HCT116 (cell line): ENCODE measurements around the gene PDE1C. TPM values are rescaled to one million over a fixed set of nuclear protein-coding genes. Genes with fewer than 3 reads are reported as not detected.

Experiments used
- ATAC-seq: fragments of 200-7000 bp; cut with Tn5 transposase; 2 replicates; pipeline ENCODE4 v1.9.1; 2020; ENCODE audit warnings: mild to moderate bottlenecking, moderate library complexity
- BruUV-seq: library from RNA; stranded (reverse); fragments of 400-500 nt; replicated peaks from 2 replicates; lab custom pipeline; 2021; lab: Mats Ljungman, UMichigan
- CTCF ChIA-PET: fragments of 300-600 bp; sonication (Branson Sonifier 250); formaldehyde crosslinking; loops from one replicate; lab custom pipeline; 2021; ENCODE audit warnings: antibody characterized with exemption; lab: Charles Lee
- POLR2A ChIA-PET: fragments of 300-600, 350-600 bp; sonication (Branson Sonifier 250); formaldehyde crosslinking; loops from one replicate; lab custom pipeline; 2021; ENCODE audit warnings: antibody characterized with exemption; lab: Charles Lee
- RAD21 ChIA-PET, 2 experiments: fragments of 300-600 bp; sonication (Branson Sonifier 250); formaldehyde crosslinking; loops; one replicate each; lab custom pipeline; 2023; ENCODE audit warnings: low total read pairs in 2 of 2; ENCODE audit not compliant: uncharacterized antibody in 2 of 2, unreplicated experiment in 2 of 2, low non-redundant PET in 1 of 2; lab: Charles Lee
- DNase-seq: peaks from one replicate; pipeline ENCODE4 v3.0.0-alpha.2; 2010; ENCODE audit warnings: low read depth, low spot score
- H2AFZ ChIP-seq: fragments of 200-600 bp; shearing (Covaris generic), sonication (generic); 2 replicates; pipeline ENCODE4 v1.6.1; 2017; ENCODE audit warnings: low read depth, mixed run types, mixed read lengths, antibody characterized with exemption, low read length; ENCODE audit not compliant: poor library complexity, severe bottlenecking
- H3K27ac ChIP-seq: 2 replicates; pipeline ENCODE4 v1.5.1; 2012; ENCODE audit warnings: low read depth, low read length
- H3K27me3 ChIP-seq: fragments of 200-600 bp; sonication (generic); 2 replicates; pipeline ENCODE4 v1.6.1; 2016; ENCODE audit warnings: mixed run types, low read length, mixed read lengths; ENCODE audit not compliant: insufficient read depth
- H3K36me3 ChIP-seq, 2 experiments: fragments of 200-500 bp in 1 of 2; fragments of 200-600 bp in 1 of 2; sonication (Bioruptor generic) in 1 of 2; sonication (generic) in 1 of 2; 2 replicates each; pipeline versions ENCODE4 v1.5.1 to v1.6.1; 2014 to 2016; ENCODE audit warnings: low read length in 2 of 2, inconsistent platforms in 1 of 2, mixed read lengths in 1 of 2, mixed run types in 1 of 2; ENCODE audit not compliant: insufficient read depth in 2 of 2, control insufficient read depth in 1 of 2
- H3K4me1 ChIP-seq, 2 experiments: fragments of 200-600 bp in 1 of 2; sonication (generic) in 1 of 2; 2 replicates each; pipeline versions ENCODE4 v1.5.1 to v1.6.1; 2012 to 2017; ENCODE audit warnings: low read length in 2 of 2, inconsistent platforms in 1 of 2, mild to moderate bottlenecking in 1 of 2, mixed read lengths in 1 of 2, mixed run types in 1 of 2, moderate library complexity in 1 of 2; ENCODE audit not compliant: insufficient read depth in 2 of 2, control insufficient read depth in 1 of 2
- H3K4me2 ChIP-seq: fragments of 200-600 bp; sonication (generic); 2 replicates; pipeline ENCODE4 v1.6.1; 2017; ENCODE audit warnings: mixed run types, low read length, mixed read lengths
- H3K4me3 ChIP-seq, 2 experiments: fragments of 200-600 bp in 1 of 2; sonication (generic) in 1 of 2; replicated peaks in 1 of 2; 2 replicates each; pipeline ENCODE4 v1.5.1; 2011 to 2016; ENCODE audit warnings: low read length in 2 of 2, control low read depth in 1 of 2, low read depth in 1 of 2, mild to moderate bottlenecking in 1 of 2, mixed read lengths in 1 of 2, mixed run types in 1 of 2
- H3K79me2 ChIP-seq: fragments of 200-600 bp; sonication (generic); 2 replicates; pipeline ENCODE4 v1.6.1; 2017; ENCODE audit warnings: mild to moderate bottlenecking, mixed run types, low read length, moderate library complexity, mixed read lengths; ENCODE audit not compliant: insufficient read depth
- H3K9ac ChIP-seq: fragments of 200-600 bp; sonication (generic); 2 replicates; pipeline ENCODE4 v1.6.1; 2016; ENCODE audit warnings: low read length, mixed read lengths
- H3K9me2 ChIP-seq: fragments of 200-600 bp; sonication (generic), shearing (Covaris generic); 2 replicates; pipeline ENCODE4 v1.6.1; 2017; ENCODE audit warnings: mixed run types, mild to moderate bottlenecking, moderate library complexity; ENCODE audit not compliant: insufficient read depth
- H3K9me3 ChIP-seq, 2 experiments: fragments of 200-500 bp in 1 of 2; fragments of 200-600 bp in 1 of 2; sonication (Bioruptor generic) in 1 of 2; sonication (generic) in 1 of 2; 2 replicates each; pipeline ENCODE4 v1.6.1; 2014 to 2017; ENCODE audit warnings: low read length in 2 of 2, mixed read lengths in 2 of 2, inconsistent platforms in 1 of 2, low read depth in 1 of 2, mild to moderate bottlenecking in 1 of 2, mixed run types in 1 of 2, moderate library complexity in 1 of 2; ENCODE audit not compliant: control insufficient read depth in 1 of 2, insufficient read depth in 1 of 2
- H4K20me1 ChIP-seq: fragments of 200-600 bp; sonication (generic), shearing (Covaris generic); 2 replicates; pipeline ENCODE4 v1.6.1; 2017; ENCODE audit warnings: mixed run types, mild to moderate bottlenecking, moderate library complexity; ENCODE audit not compliant: insufficient read depth
- CBX3 ChIP-seq: IDR thresholded peaks from 2 replicates; pipeline ENCODE4 v1.6.1; 2012; ENCODE audit warnings: low read depth
- EZH2phosphoT487 ChIP-seq: fragments of 200-600 bp; IDR thresholded peaks from 2 replicates; pipeline ENCODE4 v1.6.1; 2018; ENCODE audit warnings: antibody characterized with exemption, borderline replicate concordance
- FOSL1 ChIP-seq: IDR thresholded peaks from 2 replicates; pipeline ENCODE4 v1.6.1; 2012; ENCODE audit warnings: low read depth
- JUND ChIP-seq: IDR thresholded peaks from 2 replicates; pipeline ENCODE4 v1.6.1; 2012
- POLR2A ChIP-seq: IDR thresholded peaks from 2 replicates; pipeline ENCODE4 v1.7.0; 2011; ENCODE audit warnings: borderline replicate concordance; ENCODE audit not compliant: insufficient read depth, insufficient read length; ENCODE audit errors: extremely low read depth
- POLR2AphosphoS5 ChIP-seq: IDR thresholded peaks from 2 replicates; pipeline ENCODE4 v1.6.1; 2011; ENCODE audit warnings: mild to moderate bottlenecking, low read depth, low read length, moderate library complexity
- RAD21 ChIP-seq: IDR thresholded peaks from 2 replicates; pipeline ENCODE4 v1.6.1; 2012; ENCODE audit warnings: low read depth, mild to moderate bottlenecking
- SIN3A ChIP-seq: IDR thresholded peaks from 2 replicates; pipeline ENCODE4 v1.6.1; 2012; ENCODE audit warnings: low read depth
- SP1 ChIP-seq: IDR thresholded peaks from 2 replicates; pipeline ENCODE4 v1.6.1; 2012; ENCODE audit warnings: low read depth
- SRF ChIP-seq: IDR thresholded peaks from 2 replicates; pipeline ENCODE4 v1.6.1; 2012; ENCODE audit warnings: low read depth
- YY1 ChIP-seq: IDR thresholded peaks from 2 replicates; pipeline ENCODE4 v1.6.1; 2011; ENCODE audit warnings: low read length, low read depth, moderate library complexity, mild to moderate bottlenecking; ENCODE audit not compliant: insufficient replicate concordance; ENCODE audit errors: extremely low read depth
- ZFX ChIP-seq: fragments of 450-650 bp; IDR thresholded peaks from 2 replicates; pipeline ENCODE4 v1.6.1; 2017
- ZNF274 ChIP-seq: fragments of 200-500 bp; sonication (Bioruptor generic); IDR thresholded peaks from 2 replicates; pipeline ENCODE4 v1.6.1; 2014; ENCODE audit warnings: mild to moderate bottlenecking, low read depth, low read length, inconsistent platforms
- intact Hi-C: fragments of 100-400 bp; cut with micrococcal nuclease; formaldehyde crosslinking; loops from 2 replicates; pipeline ENCODE4 v1.10.0; 2022
- total RNA-seq: library from RNA; stranded (reverse); gene quantifications from one replicate; pipeline ENCODE4 v1.2.1, GENCODE V29; 2021; ENCODE audit not compliant: unreplicated experiment
- TF ChIP-seq, protein P1 (sequence below), 3 experiments: fragments of 200-600 bp in 1 of 3; sonication (generic) in 1 of 3; IDR thresholded peaks in 2 of 3; conservative IDR thresholded peaks in 1 of 3; 2 replicates each; pipeline ENCODE4 v1.5.1; 2012 to 2017; ENCODE audit warnings: low read depth in 2 of 3, low read length in 2 of 3, antibody characterized with exemption in 1 of 3, borderline replicate concordance in 1 of 3, control low read depth in 1 of 3, mild to moderate bottlenecking in 1 of 3, mixed read lengths in 1 of 3, mixed run types in 1 of 3, moderate library complexity in 1 of 3; ENCODE audit not compliant: insufficient read depth in 1 of 3
- TF ChIP-seq, protein P2 (sequence below): IDR thresholded peaks from 2 replicates; pipeline ENCODE4 v1.6.1; 2012; ENCODE audit warnings: low read depth
- TF ChIP-seq, protein P3 (sequence below): IDR thresholded peaks from 2 replicates; pipeline ENCODE4 v1.6.1; 2012

The PDE1C gene
- total RNA-seq, 1 experiment from 2014 or later, result 0.17 TPM

DNA sequence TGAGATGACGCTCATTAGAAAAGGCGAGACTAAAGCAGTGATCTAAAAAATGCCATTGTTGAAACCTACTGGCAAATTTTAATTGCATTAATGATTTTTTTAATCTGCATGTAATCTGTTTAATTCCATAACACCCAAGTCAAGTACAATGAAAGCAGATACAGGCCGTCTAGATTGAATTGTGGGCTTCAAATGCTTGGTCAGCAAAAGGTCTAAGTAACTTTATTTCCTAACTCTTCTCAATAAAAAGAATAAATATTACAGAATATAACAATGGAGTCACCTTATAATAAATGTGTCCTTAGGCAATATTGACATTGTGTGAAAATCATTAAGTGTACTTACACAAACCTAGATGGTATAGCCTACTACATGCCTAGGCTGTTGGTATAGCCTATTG, 20.6 kb downstream of the PDE1C start:
- Histone ChIP-seq H3K79me2 (no peaks in the 10 kb centered on the region), H3K4me2 (no peak overlapping the region), H2AFZ (no peak overlapping the region), H3K27me3 (no peaks in the 10 kb centered on the region; the same call in 1 of the 2 replicates), H3K9me3 (no peaks in the 10 kb centered on the region), H4K20me1 (no peaks in the 10 kb centered on the region; the same call in 1 of the 2 replicates), H3K9me2 (no peaks in the 10 kb centered on the region), H3K4me3 (no peak overlapping the region), H3K27ac (no peak overlapping the region), H3K9ac (no peak overlapping the region), H3K36me3 (no peaks in the 10 kb centered on the region), H3K4me1 (no peaks in the 10 kb centered on the region)
- TF ChIP-seq SRF (no peak), ZFX (no peak), CBX3 (no peak), SIN3A (no peak), FOSL1 (no peak), RAD21 (no peak), EZH2phosphoT487 (no peak), ZNF274 (no peak), POLR2AphosphoS5 (no peak), YY1 (no peak), JUND (no peak), POLR2A (no peak), SP1 (no peak)
- TF ChIP-seq, protein P1, sequence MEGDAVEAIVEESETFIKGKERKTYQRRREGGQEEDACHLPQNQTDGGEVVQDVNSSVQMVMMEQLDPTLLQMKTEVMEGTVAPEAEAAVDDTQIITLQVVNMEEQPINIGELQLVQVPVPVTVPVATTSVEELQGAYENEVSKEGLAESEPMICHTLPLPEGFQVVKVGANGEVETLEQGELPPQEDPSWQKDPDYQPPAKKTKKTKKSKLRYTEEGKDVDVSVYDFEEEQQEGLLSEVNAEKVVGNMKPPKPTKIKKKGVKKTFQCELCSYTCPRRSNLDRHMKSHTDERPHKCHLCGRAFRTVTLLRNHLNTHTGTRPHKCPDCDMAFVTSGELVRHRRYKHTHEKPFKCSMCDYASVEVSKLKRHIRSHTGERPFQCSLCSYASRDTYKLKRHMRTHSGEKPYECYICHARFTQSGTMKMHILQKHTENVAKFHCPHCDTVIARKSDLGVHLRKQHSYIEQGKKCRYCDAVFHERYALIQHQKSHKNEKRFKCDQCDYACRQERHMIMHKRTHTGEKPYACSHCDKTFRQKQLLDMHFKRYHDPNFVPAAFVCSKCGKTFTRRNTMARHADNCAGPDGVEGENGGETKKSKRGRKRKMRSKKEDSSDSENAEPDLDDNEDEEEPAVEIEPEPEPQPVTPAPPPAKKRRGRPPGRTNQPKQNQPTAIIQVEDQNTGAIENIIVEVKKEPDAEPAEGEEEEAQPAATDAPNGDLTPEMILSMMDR (IDR thresholded peaks at IDR 0.05 in 2 of 3, conservative IDR thresholded peaks at IDR 0.05 in 1 of 3; ENCODE audit: borderline replicate concordance in 1 of 3, insufficient read depth in 1 of 3, low read depth in 2 of 3, low read length in 2 of 3), result no peak
- TF ChIP-seq, protein P2, sequence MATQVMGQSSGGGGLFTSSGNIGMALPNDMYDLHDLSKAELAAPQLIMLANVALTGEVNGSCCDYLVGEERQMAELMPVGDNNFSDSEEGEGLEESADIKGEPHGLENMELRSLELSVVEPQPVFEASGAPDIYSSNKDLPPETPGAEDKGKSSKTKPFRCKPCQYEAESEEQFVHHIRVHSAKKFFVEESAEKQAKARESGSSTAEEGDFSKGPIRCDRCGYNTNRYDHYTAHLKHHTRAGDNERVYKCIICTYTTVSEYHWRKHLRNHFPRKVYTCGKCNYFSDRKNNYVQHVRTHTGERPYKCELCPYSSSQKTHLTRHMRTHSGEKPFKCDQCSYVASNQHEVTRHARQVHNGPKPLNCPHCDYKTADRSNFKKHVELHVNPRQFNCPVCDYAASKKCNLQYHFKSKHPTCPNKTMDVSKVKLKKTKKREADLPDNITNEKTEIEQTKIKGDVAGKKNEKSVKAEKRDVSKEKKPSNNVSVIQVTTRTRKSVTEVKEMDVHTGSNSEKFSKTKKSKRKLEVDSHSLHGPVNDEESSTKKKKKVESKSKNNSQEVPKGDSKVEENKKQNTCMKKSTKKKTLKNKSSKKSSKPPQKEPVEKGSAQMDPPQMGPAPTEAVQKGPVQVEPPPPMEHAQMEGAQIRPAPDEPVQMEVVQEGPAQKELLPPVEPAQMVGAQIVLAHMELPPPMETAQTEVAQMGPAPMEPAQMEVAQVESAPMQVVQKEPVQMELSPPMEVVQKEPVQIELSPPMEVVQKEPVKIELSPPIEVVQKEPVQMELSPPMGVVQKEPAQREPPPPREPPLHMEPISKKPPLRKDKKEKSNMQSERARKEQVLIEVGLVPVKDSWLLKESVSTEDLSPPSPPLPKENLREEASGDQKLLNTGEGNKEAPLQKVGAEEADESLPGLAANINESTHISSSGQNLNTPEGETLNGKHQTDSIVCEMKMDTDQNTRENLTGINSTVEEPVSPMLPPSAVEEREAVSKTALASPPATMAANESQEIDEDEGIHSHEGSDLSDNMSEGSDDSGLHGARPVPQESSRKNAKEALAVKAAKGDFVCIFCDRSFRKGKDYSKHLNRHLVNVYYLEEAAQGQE, result no peak
- TF ChIP-seq, protein P3, sequence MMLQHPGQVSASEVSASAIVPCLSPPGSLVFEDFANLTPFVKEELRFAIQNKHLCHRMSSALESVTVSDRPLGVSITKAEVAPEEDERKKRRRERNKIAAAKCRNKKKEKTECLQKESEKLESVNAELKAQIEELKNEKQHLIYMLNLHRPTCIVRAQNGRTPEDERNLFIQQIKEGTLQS, result no peak
- ChIA-PET POLR2A (no interaction called here), RAD21 (no interaction called here), CTCF (no interaction called here)
- DNase-seq (no peak), ATAC-seq (no peak)
- no TSS peak for BruUV-seq
- intact Hi-C loops, result no loop called here
